MV-4-11 (cell line): ENCODE measurements around the gene FANK1.

Source experiments
- DNase-seq: peaks from one replicate; lab custom pipeline; 2025; lab: John Stamatoyannopoulos, UW

The FANK1 gene, protein sequence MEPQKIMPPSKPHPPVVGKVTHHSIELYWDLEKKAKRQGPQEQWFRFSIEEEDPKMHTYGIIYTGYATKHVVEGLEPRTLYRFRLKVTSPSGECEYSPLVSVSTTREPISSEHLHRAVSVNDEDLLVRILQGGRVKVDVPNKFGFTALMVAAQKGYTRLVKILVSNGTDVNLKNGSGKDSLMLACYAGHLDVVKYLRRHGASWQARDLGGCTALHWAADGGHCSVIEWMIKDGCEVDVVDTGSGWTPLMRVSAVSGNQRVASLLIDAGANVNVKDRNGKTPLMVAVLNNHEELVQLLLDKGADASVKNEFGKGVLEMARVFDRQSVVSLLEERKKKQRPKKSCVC

DNA sequence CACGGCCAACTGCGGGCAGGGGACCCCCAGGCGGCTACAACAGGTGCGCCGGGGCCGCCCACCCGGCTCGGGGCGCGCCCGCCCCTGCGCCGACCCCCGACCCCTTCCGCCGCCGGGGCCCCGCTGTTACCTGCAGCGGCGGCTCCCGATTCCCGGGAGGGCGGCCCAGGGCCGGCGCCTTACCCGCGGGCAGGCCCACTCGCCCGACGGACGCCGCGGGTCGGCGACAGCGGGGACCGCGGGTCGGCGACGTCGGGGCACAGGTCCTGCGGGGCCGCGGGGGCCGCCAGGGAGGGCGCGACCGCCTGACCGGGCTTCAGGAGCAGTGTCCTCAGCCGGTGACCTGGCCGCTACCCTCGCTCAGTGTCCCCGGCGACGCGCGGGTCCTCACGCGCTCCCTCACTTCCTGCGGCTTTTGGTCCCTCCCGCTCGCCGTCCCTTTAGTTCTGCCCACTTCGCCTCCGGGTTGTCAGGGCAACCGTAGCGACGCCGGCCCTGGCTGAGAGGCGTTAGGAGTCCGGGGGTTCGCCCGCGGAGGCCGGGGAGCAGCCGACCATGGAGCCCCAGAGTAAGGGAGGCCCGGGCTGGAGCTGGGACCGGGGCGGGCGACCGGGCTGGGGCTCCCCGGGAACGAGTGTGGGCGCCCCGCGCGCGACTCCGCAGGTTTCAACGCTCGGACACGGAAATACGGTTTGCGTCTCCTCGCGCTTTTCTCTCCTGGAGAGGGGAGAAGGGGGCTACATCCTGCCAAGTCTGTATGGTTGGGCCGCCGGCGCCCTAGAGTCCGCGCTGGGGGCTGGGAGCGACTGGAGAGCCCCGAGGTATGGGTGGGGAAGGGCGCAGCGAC is at the start of gene FANK1:
Gene FANK1, plus strand, starts transcription at position 477 of the 847 bp plus-strand sequence. Its CDS starts 79 bp downstream, at position 556.
- peak; percentile 72 for DNase-seq

DNA sequence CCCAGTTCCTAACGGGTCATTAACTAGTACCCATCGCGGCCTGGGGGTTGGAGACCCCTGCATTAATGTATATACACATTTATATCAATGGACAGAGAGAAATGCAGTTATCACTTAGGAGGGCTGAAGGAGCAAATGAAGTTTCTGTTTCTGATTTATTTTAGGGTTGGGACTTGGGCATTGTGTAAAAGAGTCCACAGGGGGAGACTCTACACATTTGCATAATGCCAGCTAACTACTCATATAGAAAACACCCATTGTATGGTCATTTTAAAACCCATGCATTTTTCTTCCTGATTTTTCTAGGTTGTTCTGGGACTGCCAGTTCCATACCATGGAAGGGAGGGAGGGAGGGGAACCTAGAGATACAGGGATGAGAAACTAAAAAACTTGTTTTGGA is 49.5 kb upstream of the FANK1 start:
- no peak for DNase-seq

DNA sequence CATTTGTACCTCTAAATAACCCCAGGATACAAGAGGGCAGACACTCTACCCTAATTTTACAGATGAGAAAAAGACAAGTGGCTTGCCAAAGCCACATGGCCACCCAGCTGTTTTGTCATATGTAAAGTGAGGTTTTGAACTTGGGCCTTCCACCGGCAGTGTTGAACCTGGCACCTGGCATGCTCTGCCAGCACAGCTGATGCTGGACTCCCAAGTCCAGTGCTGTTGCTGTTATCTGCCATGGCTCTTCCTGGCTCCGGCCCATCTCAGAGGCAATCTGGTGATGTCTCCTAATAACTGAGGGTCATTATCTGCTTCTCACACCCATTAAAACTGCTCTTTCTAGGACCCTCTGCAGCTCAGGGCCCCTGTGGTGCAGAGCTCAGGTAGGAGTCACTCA is 48.0 kb upstream of the FANK1 start:
- no peak for DNase-seq

DNA sequence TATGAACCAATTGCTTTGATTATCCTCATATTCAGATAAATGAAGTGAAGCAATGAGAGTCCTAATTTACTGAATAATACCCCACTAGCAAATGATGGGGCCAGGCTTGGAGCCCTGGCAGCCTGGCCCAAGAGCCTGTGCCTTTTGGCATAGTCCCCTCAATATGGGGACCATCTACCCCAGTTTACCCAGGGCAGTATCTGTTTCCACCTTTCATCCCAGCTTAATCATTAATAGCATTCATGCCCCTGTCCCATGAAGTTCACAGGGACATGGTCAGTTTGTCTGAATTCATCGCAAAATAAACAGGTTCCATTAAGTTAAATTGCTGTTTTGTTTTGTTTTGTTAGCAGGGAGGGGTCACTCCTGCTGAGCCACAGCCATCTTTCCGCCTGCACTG is 47.5 kb upstream of the FANK1 start:
- DNase-seq, result no peak

DNA sequence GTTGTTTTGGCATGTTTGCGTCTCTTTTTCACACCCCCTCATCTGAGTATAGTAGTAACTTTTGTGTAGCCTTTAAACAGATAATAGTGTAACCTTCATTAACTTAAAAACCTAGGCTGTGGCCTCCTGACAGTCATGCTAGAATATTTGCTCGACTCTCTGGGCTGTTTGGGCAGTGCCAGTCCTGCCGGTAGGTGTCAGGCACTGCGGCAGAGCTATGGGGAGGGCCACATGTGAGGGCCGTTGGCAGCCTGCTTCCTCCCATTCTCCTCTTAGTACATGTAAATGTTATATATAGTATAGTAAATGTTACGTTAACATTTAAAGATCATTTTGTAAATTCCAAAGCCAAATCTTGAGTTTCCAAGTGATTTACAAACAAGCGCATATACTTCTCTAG is 46.9 kb upstream of the FANK1 start:
- no peak for DNase-seq

DNA sequence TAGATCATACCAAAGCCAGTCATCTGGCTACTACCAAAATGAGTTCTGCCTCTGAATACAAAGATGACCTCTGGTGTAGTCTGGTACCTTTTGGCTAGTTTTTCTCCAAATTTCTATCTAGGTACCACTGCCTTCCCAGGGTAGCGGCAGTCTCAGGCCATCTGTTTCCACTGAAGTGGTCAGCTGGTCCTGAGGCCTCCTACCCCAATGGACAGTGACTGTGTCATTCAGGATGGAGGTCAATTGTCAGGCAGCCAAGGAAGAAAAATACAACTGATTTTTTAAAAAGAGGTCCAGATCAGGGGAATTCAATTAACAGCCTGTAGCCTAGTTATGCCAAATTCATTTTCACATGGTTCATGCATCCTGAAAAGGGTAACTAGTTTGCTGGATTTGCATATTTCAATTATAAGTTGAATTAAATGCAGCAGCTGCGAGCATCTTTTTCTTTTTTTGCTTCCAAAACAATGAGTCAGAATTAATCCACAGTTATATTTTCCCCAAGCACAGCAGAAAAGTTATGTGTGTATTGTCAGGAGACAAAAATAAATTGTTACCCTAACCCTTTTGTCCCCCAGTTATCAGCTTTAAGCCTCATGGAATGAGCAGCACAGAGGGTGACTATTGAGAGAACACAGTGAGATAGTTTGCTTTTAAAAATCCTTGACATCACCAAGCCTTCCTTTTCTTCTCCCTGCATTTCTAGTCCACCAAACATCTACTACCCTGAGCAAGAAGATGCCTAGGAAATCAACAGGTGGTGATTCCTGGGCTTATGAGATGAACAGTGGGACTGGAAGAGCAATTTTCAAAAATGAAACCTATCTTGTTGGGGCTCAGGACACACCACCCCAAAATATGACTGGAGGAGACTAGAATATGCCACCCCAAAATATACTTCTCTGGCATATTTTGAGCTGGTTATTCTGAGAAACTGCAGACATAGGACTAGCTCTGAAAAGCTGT is 45.3 kb upstream of the FANK1 start:
- no peak for DNase-seq

DNA sequence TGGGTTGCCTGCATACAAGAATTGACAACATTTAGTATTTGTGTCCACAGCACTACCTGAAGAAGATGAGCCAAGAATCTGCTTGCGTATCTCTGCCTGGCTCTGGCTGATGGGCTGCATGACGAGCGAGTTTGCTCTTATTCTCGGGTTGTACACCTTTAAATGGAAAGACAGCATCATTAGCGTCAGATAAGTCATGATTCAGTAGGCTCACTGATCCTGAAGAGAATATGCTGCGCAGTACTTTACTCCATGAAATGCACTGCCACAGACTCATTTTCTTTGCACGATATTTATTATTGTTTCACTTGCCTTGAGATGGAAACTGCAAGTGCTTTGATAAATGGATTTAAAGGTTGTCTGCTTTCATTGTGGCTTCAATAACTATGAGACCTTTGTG is 43.9 kb upstream of the FANK1 start:
- DNase-seq, result no peak

DNA sequence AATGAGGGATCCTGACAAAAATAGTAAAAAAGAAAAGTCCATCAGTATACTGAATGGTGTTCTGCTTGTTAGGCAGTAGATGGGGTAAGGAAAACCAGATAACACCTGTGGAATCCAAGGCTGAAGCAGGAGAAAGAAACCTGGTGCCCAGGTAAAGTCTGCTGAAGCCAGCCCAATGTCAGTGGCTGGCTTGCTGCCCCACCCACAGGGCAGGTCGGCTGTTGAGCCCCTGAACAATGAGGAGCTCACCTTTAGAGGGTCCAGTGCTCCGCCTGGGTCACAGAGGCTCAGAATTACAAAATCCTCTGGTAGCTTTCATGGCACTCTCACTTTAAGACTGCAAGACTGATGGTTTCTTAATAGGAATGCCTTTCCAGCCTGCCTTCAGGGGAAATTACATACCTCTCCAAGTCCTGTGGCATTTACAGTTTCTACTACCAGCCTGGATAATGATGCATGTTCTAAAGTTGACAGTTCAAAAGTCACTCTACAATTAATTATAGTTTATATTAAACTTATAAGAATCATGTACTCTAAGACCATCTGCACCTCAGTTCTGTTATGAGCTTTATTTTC is 39.1 kb upstream of the FANK1 start:
- DNase-seq, result no peak

DNA sequence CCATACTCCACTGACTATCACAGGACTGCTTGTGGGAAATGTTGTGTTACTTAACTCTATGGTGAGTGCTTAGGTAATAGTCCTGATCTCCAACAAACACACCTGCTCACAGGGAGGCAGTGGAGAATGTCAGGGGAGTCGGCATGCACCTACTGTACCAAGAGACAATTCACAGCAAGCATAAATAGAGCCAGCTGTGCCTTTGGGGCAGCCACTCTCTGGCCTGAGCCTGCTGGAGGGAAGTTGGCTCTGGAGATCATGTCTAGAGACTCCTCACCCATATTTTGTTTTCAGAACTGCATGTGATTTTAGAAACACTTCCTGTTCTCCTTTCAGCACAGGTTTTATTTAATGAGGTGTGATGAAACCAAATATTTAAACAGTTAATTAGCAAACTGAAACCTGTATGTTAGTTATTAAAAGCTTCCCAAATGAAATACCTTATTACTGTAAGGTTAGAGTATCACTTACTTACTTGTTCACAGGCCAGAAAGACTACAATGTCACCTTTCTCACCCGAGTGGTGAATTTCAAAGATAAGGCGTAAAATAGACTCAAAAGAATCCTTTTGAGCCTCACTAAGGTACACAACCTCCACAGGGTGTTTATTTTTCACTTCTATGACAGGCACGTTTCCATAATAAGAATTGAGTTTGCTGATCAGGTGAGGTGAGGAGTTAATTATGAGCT is 37.1 kb upstream of the FANK1 start:
- DNase-seq, result no peak

DNA sequence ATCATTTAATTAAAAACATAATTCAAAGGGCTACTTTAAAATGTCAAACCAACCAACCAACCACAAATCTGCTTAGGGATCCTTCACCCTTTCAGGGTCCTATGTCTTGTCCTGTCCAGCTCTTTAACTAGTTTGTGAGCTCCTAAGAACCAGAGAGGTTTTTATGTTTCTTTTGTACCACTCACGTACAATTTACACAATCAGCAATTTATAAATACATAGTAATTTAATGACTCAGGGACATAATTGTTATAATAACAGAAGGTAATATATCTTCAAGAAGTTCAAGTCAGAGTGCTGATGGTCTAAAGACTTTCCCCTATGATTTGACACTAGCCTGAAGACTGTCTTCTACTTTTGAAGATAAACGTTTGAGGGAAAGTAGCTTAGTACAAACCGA is 31.2 kb upstream of the FANK1 start:
- DNase-seq, result no peak

DNA sequence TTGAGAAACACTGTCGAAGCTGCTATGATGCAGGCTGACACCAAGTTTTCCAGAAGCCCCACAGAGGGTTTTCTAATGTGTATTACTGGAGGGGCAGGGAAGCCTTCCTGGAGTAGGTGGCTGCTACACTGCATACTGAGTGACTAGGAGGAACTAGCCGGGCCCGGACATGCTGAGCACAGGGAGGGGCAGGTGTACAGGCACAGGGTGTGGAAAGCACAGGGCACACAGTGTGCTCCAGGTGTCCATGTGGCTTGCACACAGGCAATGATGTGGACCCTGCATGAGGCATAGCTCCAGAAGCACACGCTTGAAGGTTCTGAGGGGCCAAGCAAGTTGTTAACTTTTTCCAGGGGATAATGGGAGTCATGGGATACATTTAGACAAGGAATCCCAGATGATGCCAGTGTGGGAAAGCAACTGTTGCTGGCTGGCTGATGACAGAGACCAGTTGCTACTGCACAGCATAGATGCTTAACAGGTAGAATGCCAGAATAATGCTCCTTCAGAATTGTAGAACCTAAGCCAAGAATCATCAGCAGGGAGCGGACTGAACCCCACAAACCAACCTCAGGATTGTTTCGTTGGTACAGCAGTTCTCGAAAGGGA is 29.8 kb upstream of the FANK1 start:
- no peak for DNase-seq

DNA sequence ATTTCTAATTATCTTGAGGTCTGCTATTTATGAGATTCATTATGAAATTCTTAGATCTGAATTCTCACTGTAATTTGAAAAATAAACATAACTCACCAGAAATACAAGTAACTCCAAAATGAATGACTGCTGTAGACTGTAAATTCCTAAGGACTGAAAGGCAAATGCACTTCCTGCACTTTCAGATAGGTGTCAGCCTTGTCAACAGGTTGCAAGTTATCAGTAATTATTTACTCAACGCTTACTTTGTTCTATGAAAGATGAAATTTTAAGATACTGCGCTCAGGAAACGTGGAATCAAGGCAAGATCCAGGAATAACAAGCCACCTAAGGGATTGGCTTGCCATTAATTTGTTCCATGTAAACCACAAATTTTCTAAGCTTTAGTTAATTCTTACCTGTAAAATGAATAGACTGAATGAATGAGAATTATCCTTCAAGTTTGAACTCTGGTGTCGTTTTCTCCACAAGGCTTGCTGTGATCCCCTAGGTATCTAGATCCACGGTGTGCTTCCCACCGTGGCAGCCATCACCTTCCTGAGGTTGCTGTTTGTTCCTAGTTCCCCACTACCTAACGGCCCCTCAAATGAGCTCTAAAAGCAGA is 27.9 kb upstream of the FANK1 start:
- peak; percentile 29 for DNase-seq

DNA sequence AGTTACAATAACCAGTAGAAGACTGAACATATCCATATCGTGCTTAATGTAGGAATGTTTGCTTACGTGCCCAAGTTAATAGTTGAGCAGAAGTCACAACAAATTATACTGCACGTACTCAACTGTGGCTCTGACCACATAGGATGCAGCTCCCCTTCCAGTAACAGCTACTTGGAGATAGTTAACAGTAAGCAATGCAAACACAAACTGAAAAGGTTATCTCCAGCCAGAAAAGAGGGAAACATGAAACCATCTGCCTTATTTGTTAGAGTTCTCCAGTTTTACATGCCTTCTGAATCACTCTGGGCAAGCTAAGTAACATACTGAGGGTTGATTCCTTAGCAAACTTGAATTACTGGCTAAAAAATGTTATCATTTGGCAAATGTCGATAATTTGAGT is 25.0 kb upstream of the FANK1 start:
- DNase-seq, result no peak

DNA sequence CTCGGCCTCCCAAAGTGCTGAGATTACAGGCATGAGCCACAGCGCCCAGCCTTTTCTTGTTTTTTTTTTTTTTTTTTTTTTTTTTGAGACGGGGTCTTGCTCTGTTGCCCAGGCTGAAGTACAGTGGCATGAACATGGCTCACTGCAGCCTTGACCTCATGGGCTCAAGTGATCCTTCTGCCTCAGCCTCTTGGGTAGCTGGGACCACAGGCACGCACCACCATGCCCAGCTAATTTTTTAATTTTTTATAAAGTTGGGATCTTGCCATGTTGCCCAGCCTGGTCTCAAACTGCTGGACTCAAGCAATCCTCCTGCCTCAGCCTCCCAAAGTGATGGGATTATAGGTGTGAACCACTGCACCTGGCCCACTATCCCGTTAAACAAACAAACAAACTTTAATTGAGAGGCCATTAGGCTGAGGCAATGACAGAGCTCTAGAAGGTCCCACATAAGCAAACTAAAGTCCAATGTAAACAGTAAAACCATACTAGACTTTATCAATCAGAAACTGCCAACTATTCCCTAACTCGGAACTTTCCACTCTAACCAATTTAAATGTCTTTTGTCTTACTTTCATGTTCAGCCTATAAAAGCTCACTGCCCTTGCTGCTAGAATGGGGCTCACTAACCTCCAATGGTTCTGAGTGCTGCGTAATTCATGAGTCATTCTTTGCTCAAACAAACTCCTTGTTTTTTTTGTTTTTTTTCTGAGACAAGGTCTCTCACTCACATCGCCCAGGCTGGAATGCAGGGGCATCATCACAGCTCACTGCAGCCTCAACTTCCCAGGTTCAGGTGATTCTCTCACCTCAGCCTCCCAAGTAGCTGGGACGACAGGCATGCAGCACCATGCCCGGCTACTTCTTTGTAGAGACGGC is 17.2 kb upstream of the FANK1 start:
- no peak for DNase-seq

DNA sequence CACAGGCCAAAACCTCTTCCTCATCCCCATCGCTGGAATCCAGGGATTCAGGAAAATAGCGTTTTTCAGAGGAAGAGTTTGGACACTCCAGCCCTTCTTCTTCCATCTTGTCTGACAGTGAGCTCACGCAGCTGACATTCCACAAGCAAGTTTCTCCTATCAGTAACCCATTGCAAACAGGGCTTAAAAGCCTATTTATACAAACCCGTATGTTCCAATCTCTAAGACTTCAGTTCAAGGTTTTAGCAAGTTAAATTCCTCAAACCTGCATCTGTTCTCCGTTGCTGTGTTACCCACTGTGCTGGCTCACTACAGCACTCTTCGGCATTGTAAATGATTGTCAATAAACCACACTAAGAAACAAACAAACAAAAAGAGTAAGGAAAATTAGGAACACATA is 15.6 kb upstream of the FANK1 start:
- DNase-seq, result no peak

DNA sequence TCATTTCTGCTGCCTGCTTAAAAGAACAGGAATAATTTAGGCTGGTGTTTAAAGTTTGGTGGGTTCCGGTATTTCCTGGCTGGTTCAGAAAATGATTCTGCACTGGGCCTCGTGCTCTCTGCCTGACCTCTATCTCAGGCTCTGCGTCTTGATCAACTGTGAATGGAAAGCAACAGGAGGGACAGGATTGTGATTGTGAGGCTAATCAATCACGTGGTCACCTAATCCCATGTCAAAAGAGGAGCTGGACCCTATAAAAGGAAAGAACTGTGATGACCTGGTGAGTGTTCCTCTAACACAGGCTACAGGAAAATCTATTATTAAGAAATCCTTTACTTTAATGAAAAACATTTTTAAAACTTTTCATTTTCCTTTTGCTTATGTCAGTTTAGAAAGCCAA is 15.2 kb upstream of the FANK1 start, which contains the start of gene DHX32:
Gene DHX32, minus strand, starts transcription at position 101 of the 400 bp plus-strand sequence. CDS start 468 bp downstream, outside the sequence.
- no peak for DNase-seq

DNA sequence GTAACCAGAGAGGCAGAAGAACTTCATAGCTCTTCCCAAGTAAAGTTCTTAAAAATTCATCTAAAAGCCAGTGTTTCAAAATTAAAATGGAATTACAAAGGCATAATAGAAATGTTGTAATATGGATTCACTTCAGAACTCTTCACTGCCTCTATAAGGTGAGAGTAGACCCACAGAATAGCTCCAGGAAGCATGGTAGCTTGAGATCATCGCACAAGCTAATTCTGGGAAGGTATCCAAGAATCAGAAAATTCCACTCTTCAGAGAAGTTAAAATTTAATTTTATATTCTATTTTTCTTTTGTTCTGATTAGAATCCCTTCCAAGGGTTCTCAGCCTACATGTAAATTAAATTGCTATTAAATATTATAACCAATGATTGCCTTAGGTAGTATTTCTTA is 13.8 kb upstream of the FANK1 start:
- no peak for DNase-seq

DNA sequence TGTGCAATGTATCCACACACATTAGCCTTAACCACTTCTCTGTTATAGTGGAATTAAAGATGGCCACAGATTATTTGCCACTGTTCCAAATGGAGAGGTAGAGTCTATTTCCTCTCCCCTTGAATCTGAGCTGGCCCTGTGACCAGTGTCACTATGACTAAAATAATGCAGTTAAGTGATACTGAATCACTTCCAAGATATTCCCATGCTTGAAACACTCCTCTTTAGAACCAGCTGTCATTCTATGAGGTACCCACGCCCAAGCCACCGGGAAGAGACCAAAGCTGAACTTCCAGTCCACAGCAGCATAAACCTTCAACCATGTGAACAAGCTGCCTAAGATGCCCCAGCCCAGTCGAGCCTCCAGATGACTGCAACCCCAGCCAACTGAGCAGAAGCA is 13.2 kb upstream of the FANK1 start:
- no peak for DNase-seq

DNA sequence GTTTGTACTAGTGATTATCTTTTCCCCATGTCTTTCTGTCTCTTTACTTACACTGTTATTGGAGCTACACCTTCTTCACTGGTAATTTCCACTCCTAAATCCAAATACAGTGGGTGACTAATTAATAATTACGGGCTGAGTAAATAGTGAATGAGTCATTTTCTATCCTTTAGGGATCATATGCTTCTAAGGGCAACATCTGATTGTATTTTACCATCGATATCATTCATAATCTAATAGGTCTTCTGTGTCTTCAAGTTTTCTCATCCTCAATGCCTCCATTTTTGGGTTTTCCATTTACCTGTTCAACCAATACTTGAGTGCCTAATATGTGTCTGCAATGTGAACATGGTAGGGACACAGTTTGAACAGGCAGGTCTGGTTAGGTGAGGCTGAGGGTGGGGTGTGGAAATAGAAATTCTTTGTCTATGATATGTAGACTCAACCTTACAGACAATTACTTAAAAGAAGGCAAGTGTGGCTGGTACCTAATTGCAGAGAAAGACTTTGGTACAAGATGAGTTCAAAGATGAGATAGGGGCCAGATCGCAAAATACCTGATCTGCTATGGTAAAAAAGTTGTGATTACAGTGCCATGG is 9.4 kb upstream of the FANK1 start:
- DNase-seq, result no peak
